Measurements from ENCODE around the gene ASIC2. TPM values are rescaled to one million over a fixed set of nuclear protein-coding genes. Genes with fewer than 3 reads are reported as not detected.

ASIC2 gene
- total and polyA plus RNA-seq, 2 donors (not counting 1 experiment from before 2014, with no cell fraction given): not detected

- H3K27me3 ChIP-seq (replicated peaks in 1 of 4; ENCODE audit: control extremely low read depth in 1 of 4, control insufficient read depth in 3 of 4, insufficient read depth in 4 of 4, low read length in 3 of 4): peaks cover 0 to 2% (median 0%) of the 10 kb centered on the region in 4 experiments
- TF ChIP-seq, protein P1, sequence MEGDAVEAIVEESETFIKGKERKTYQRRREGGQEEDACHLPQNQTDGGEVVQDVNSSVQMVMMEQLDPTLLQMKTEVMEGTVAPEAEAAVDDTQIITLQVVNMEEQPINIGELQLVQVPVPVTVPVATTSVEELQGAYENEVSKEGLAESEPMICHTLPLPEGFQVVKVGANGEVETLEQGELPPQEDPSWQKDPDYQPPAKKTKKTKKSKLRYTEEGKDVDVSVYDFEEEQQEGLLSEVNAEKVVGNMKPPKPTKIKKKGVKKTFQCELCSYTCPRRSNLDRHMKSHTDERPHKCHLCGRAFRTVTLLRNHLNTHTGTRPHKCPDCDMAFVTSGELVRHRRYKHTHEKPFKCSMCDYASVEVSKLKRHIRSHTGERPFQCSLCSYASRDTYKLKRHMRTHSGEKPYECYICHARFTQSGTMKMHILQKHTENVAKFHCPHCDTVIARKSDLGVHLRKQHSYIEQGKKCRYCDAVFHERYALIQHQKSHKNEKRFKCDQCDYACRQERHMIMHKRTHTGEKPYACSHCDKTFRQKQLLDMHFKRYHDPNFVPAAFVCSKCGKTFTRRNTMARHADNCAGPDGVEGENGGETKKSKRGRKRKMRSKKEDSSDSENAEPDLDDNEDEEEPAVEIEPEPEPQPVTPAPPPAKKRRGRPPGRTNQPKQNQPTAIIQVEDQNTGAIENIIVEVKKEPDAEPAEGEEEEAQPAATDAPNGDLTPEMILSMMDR (IDR thresholded peaks at IDR 0.05): no peak
- TF ChIP-seq EZH2 (IDR thresholded peaks at IDR 0.05; ENCODE audit: borderline replicate concordance, insufficient read depth, low read depth, low read length, poor library complexity, severe bottlenecking): no peak
- H3K27ac Mint-ChIP-seq: no peak overlapping the region
- peaks cover 8% of the 10 kb centered on the region for H3K27me3 Mint-ChIP-seq
- no peaks in the 10 kb centered on the region for H3K9me3 ChIP-seq (ENCODE audit: control extremely low read depth in 1 of 3, control insufficient read depth in 2 of 3, insufficient read depth in 1 of 3, low read length in 2 of 3)
- no peaks in the 10 kb centered on the region for H3K9me3 Mint-ChIP-seq (ENCODE audit: insufficient read depth)
- no peaks in the 10 kb centered on the region for H4K20me1 ChIP-seq (ENCODE audit: control insufficient read depth, insufficient read depth, low read length, poor library complexity, severe bottlenecking)
- no peaks in the 10 kb centered on the region for H3K79me2 ChIP-seq (ENCODE audit: control insufficient read depth, insufficient read depth, low read length)
- no peak overlapping the region for H3K9ac ChIP-seq (ENCODE audit: low read length)
- no peak overlapping the region for H3K4me3 ChIP-seq (ENCODE audit: control extremely low read depth in 1 of 5, extremely low read depth in 1 of 5, insufficient read depth in 1 of 5, low read depth in 2 of 5, low read length in 4 of 5)
- H3K4me1 Mint-ChIP-seq: no peaks in the 10 kb centered on the region
- intact Hi-C loops (cut with micrococcal nuclease): no loop called here
- H3K4me1 ChIP-seq (ENCODE audit: control insufficient read depth in 2 of 2, insufficient read depth in 2 of 2, low read length in 2 of 2): no peaks in the 10 kb centered on the region
- no peak for DNase-seq
- H3K36me3 ChIP-seq (replicated peaks in 1 of 2; ENCODE audit: control extremely low read depth in 1 of 2, control insufficient read depth in 1 of 2, extremely low read depth in 1 of 2, insufficient read depth in 2 of 2, low read length in 1 of 2): no peaks in the 10 kb centered on the region
- H3K4me2 ChIP-seq (replicated peaks; ENCODE audit: low read depth, low read length, poor library complexity, severe bottlenecking): no peak overlapping the region
- ChIA-PET POLR2A (no interaction called here), CTCF (no interaction called here)
- H3K27ac ChIP-seq (ENCODE audit: low read length in 2 of 2): no peak overlapping the region
- WGBS (ENCODE audit: insufficient coverage): 80% methylated on average over 1 of the region's 2 CpGs
- no peak overlapping the region for H2AFZ ChIP-seq (ENCODE audit: insufficient read depth, low read depth, low read length, poor library complexity, severe bottlenecking)
- ATAC-seq (ENCODE audit: low read depth): no peak
- H3K4me3 Mint-ChIP-seq: no peak overlapping the region
These were observed 235.5 kb downstream of the ASIC2 start for GRCh38 chr17:33057564-33057963.

DNA sequence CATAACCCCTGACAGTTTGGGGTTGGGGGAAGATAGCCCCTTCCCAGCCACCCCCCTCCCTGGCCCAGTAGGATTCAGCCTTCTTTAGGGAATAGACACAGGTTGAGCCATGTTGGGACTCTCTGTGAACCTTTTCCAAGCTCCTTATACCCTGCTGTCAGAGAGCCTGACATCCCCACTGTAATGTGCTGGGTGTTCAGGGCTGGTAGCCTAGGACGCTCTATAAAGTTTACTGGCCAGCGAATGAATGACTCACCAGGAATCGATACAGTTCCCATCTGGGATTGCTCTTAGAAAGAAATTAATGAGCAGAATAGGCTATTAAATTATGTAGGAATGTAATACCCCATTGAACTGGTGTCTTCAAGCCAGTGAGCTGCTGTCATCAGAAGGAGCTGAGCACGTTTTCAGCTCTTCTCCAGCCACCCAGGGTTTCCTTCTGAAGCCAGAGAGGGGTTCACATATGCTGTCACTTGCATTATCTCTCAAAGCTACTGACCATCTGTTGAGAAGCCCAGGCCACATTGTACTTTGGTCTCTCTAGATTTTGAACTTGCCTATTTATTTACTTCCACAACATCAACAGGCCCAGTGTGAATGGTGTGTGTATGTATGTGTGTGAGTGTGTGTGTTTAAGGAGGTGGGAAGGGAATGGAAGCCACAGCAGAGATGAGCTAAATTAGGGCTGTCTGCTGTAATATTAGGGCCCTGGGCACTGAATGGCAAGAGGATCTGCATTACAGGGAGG, 236.5 kb downstream of the ASIC2 start:
- WGBS (ENCODE audit: insufficient coverage): 66% methylated on average over 4 of the region's 4 CpGs
- H3K27me3 Mint-ChIP-seq: peaks cover 8% of the 10 kb centered on the region
- Histone ChIP-seq H4K20me1 (ENCODE audit: control insufficient read depth, insufficient read depth, low read length, poor library complexity, severe bottlenecking) (no peaks in the 10 kb centered on the region), H3K27ac (ENCODE audit: low read length in 2 of 2) (no peak overlapping the region), H3K9ac (ENCODE audit: low read length) (no peak overlapping the region), H3K27me3 (replicated peaks in 1 of 4; ENCODE audit: control extremely low read depth in 1 of 4, control insufficient read depth in 3 of 4, insufficient read depth in 4 of 4, low read length in 3 of 4) (peaks cover 0 to 2% (median 0%) of the 10 kb centered on the region in 4 experiments), H2AFZ (ENCODE audit: insufficient read depth, low read depth, low read length, poor library complexity, severe bottlenecking) (no peak overlapping the region), H3K9me3 (ENCODE audit: control extremely low read depth in 1 of 3, control insufficient read depth in 2 of 3, insufficient read depth in 1 of 3, low read length in 2 of 3) (no peaks in the 10 kb centered on the region), H3K79me2 (ENCODE audit: control insufficient read depth, insufficient read depth, low read length) (no peaks in the 10 kb centered on the region), H3K4me3 (ENCODE audit: control extremely low read depth in 1 of 5, extremely low read depth in 1 of 5, insufficient read depth in 1 of 5, low read depth in 2 of 5, low read length in 4 of 5) (no peak overlapping the region), H3K4me2 (replicated peaks; ENCODE audit: low read depth, low read length, poor library complexity, severe bottlenecking) (no peak overlapping the region), H3K4me1 (ENCODE audit: control insufficient read depth in 2 of 2, insufficient read depth in 2 of 2, low read length in 2 of 2) (no peaks in the 10 kb centered on the region), H3K36me3 (replicated peaks in 1 of 2; ENCODE audit: control extremely low read depth in 1 of 2, control insufficient read depth in 1 of 2, extremely low read depth in 1 of 2, insufficient read depth in 2 of 2, low read length in 1 of 2) (no peaks in the 10 kb centered on the region)
- ChIA-PET POLR2A (no interaction called here), CTCF (no interaction called here)
- DNase-seq (no peak), ATAC-seq (ENCODE audit: low read depth) (no peak)
- no peak overlapping the region for H3K4me3 Mint-ChIP-seq
- no peaks in the 10 kb centered on the region for H3K9me3 Mint-ChIP-seq (ENCODE audit: insufficient read depth)
- intact Hi-C loops (cut with micrococcal nuclease): no loop called here
- H3K4me1 Mint-ChIP-seq: no peaks in the 10 kb centered on the region
- H3K27ac Mint-ChIP-seq: no peak overlapping the region
- TF ChIP-seq, protein P1 (IDR thresholded peaks at IDR 0.05): no peak
- no peak for TF ChIP-seq EZH2 (IDR thresholded peaks at IDR 0.05; ENCODE audit: borderline replicate concordance, insufficient read depth, low read depth, low read length, poor library complexity, severe bottlenecking)
